Jurkat, Clone E6-1 (cell line): ENCODE results near the gene CNTNAP3B. TPM values are rescaled to one million over a fixed set of nuclear protein-coding genes. Genes with fewer than 3 reads are reported as not detected.
"Not testable (repeated sequence)": the region's sequence is repeated elsewhere in the genome, so short reads cannot be mapped to it uniquely, and the experiment has no call there.

ENCODE experiments used
- DNase-seq: peaks from one replicate; pipeline ENCODE4 v3.0.0-alpha.2; 2011; ENCODE audit warnings: low read depth, low spot score
- H3K4me3 ChIP-seq: 2 replicates; pipeline ENCODE4 v1.5.1; 2011; ENCODE audit warnings: mild to moderate bottlenecking, low read length, control low read depth, moderate library complexity
- polyA plus RNA-seq: library from polyadenylated mRNA; unstranded; fragments of >200 nt; gene quantifications from one replicate; pipeline ENCODE4 v1.2.1, GENCODE V29; 2012; ENCODE audit warnings: missing spikeins; ENCODE audit not compliant: insufficient read length, insufficient read depth

Gene CNTNAP3B
- not detected for polyA plus RNA-seq

- DNase-seq, H3K4me3 ChIP-seq: not testable (repeated sequence)
Measured at GRCh38 chr9:42129073-42129729, at the start of gene CNTNAP3B. Gene CNTNAP3B (minus strand): TSS chr9:42129426. CDS start chr9:42129094, 332 bp downstream.

DNA sequence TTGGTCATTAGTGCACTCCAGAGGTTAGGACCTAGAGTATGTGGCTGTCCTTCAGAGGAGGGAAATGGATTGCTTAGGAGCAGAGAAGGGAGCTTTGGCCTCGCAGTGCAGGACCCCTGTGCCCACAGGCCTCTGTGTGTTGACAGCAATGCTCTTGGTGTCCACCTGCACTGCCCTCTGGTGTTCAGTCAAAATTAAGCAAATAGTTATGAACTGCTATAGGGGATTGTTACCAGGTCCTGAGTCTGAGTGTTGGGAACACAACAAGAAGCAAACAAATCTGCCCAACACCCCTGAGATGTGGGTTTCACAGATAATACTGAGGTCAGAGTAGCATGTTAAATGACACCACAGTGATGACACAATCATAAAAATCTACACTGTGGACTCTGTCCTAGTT, 31.1 kb upstream of the CNTNAP3B start:
- H3K4me3 ChIP-seq, DNase-seq: not testable (repeated sequence)

DNA sequence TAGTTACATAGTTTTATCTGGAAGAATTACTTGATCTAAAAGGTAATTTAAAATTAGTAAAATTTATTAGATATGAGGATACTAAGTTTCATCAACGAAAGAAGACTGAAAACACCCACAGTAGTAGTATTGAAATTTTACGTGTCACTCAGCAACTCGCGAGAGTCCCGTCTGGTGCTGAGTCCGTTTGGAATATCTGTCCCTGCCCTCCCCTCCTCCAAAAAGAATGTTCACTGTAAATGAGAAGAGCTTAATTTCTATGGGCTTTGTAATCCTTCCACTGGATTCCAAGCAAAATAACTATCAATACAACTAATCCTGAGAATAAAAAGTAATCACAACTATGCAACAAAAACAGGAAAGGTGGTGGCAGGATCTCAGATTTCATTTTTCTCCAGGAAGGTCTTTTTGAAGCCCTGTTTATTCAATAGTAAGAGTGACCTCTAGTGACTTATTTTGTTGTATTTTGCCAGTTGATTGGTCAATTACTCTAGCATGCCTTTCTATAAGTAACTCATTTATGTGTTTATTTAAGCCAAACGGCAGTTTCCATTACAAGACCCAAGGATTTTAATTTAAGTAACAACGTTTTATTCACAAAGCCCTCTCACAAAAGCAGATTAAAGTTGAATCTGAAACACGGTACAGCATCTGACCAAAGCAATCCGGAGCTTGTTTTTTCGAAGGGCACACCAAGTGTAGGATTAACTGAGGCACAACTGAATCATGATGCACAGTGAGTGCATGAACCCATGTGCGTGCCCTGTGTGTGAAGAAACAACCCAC, 2.0 kb downstream of the CNTNAP3B start:
- not testable (repeated sequence) for H3K4me3 ChIP-seq, DNase-seq

GRCh38 chr9:42121007-42121406, 8.2 kb downstream of the CNTNAP3B start:
- DNase-seq, result not testable (repeated sequence)

DNA sequence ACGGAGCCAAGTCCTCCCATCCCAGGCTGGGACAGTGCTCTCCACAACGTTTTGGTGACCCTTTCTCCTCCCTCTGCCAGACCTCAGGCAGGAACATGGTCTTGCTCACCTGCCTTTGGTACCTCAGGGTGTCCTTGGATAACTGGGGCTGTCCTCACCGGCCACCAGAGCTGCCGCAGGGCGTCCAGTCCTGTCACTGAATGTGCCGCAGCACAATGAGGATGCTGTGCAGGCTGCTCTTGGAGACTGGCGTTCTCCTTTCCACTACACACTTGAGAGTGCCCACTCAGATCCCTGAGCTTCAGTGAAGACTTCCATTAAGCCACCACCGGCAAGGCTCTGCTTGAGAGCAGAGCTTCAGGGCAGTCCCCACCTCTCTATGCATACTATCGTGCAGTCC, 33.3 kb downstream of the CNTNAP3B start:
- DNase-seq, H3K4me3 ChIP-seq: not testable (repeated sequence)

More at GRCh38 chr9:42121007-42121406, 8.2 kb downstream of the CNTNAP3B start:
- H3K4me3 ChIP-seq, result not testable (repeated sequence)

DNA sequence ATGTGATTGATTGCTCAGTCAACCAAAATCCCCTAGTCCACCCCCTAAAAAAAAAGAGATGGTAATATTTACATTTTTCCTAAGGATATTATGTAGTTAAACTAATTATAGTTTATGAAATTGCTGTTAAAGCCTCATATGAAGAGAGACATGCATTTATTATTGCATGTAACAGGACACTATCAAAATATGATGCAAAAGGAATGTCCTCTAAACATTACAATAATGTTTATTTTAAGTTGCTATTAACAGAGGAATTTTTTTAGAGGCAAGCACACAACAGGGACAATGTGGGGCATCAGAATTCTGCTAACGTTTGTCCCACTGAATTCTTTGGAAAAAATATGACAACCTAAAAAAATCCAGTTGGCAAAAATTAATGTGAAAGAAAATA, 44.7 kb downstream of the CNTNAP3B start:
- not testable (repeated sequence) for DNase-seq

DNA sequence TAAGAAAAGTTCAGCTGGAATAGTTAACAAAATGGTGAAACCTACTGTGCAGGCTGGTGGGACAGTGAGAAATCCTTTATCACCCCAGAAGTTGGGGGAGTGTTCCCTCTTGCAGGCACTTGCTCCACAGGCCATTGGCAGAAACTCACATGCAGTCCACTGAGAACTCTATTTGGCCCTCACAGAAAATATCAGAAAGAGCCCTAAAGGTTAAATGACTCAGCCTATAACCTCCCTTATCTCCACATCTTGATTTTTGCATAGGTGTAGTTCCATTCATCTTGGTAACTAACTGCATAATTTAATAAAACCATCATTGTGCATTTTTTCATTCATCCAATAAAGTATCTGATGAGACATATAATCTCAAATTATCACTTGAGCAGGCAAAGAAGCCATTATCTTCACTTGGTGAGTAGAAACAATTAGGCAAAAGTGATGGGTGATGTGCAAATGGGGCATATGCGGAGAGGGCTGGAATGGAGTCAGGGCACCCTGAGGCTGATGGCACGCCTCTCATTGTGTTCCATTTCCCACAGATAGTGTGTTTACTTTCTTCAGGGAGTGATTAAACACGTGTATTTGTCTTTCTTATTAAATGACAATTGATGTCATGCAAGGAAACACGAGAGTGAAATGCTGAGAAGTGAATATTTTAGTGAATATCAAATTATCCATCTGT, 45.2 kb downstream of the CNTNAP3B start:
- H3K4me3 ChIP-seq, DNase-seq: not testable (repeated sequence)

More for the DNA sequence above, 44.7 kb downstream of the CNTNAP3B start:
- H3K4me3 ChIP-seq, result not testable (repeated sequence)

- not testable (repeated sequence) for H3K4me3 ChIP-seq, DNase-seq
Measured at GRCh38 chr9:42080376-42080775, 48.9 kb downstream of the CNTNAP3B start.

- DNase-seq, H3K4me3 ChIP-seq: not testable (repeated sequence)
Measured at GRCh38 chr9:42074868-42075267, 54.4 kb downstream of the CNTNAP3B start.

DNA sequence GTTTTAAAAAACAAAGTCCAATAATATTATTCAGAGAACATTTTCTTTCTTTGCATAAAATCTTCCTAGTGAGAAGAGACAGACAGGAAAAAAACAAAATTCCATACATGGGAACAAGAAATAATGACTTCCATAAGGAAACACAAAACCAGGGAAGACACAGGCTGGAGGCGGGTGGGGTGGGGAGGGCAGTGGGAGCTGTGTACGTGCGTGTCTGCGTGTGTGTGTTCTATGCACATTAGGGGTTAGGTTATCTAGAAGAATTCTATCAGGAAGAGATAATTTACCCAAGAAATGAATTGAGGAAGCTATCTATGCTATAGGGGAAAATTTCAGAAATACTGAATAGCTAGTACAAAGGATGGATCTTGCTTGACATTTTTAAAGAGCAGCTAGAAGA, 58.2 kb downstream of the CNTNAP3B start:
- H3K4me3 ChIP-seq, DNase-seq: not testable (repeated sequence)

DNA sequence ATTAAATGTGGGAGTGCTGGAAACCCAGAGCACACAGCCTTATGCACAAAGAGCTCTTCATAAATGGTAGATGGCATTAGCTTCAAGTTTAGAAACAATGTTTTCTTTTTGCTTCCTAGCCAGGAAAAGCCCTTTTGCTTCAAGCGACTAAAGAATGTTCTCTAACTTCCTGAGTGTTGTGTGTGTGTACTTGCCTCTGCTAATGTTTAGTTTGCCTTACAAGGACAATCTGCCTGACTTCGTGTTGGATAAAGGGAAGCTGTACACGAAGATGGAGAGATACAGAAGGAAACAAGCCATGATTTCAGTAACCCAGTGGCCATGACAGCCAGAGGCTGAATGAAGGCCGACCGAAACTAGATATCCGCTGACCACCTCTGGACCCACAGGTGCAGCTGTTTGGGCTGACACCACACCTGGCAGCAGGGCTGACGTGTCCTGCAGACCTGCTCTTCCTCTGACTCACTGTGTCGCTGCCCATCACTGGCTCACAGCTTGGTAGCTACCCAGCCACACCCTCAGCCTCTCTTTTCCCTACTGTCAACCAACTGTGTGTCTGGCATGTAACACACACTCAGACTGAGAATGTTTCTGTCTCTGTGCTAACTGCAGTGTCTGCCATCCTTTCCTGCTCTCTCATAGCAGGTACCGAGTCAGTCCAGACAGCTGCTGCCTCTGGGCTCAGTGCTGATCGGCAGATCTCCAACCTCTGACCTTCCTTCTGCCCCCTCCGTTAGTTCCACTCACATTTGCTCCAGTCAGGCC, 59.0 kb downstream of the CNTNAP3B start:
- DNase-seq, H3K4me3 ChIP-seq: not testable (repeated sequence)

DNA sequence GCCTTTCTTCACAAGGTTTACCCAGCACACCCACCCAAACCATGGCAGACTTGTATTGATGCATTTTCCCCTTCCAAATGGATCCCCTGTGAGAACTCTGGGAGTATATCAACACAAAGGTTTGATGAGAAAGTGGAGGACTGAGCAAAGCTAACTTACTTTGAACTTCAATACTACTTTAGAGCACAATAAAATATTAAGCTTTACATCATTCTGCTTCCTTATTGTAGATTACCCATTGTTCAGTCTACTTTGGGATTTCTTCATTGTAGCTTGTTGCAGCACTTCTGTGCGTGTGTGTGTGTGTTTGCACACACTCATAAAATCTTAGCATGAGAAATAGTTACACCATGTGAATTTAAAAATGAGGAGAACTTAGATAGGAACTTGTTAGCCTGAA, 75.4 kb downstream of the CNTNAP3B start:
- DNase-seq, H3K4me3 ChIP-seq: not testable (repeated sequence)

DNA sequence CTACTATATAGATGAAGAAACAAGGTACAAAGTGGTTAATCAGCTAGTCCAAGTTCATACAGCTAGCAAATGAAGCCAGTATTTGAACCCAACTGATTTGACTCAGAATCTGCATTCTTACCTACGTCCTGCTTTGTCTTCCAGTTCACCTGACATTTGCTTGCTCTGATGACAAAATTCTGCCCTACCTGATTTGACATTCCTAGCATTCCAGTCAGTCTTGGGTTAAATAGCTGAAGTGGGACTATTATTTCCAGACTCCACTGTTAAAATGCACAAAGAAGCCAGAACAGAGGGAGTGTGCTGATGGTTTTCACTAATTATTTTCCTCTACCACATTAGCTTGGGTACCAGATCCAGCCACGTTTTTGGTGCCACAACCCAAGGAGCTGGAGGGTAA, 78.5 kb downstream of the CNTNAP3B start:
- DNase-seq, H3K4me3 ChIP-seq: not testable (repeated sequence)

- not testable (repeated sequence) for DNase-seq, H3K4me3 ChIP-seq
Measured at GRCh38 chr9:42044422-42045010, 84.7 kb downstream of the CNTNAP3B start.

GRCh38 chr9:42033541-42033940, 95.7 kb downstream of the CNTNAP3B start:
- not testable (repeated sequence) for DNase-seq, H3K4me3 ChIP-seq

DNA sequence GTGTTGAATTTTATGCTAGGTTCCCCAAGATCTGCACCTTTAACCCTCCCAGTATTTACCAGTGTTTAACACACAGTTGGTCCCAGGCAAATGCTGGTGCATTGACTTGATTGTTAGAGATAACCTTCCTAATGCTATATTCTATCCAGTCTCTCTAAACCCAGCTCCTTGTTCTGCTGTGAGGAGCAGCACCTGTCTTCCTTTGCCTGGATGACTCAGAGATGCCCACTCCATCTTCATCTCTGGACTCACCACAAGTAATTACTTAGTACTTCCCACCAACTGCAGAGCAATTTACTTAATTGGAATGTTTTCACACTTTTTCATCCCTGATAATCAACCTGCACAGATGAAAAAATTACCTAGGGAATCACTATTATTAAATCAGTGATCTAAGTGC, 108.6 kb downstream of the CNTNAP3B start:
- H3K4me3 ChIP-seq, result not testable (repeated sequence)

DNA sequence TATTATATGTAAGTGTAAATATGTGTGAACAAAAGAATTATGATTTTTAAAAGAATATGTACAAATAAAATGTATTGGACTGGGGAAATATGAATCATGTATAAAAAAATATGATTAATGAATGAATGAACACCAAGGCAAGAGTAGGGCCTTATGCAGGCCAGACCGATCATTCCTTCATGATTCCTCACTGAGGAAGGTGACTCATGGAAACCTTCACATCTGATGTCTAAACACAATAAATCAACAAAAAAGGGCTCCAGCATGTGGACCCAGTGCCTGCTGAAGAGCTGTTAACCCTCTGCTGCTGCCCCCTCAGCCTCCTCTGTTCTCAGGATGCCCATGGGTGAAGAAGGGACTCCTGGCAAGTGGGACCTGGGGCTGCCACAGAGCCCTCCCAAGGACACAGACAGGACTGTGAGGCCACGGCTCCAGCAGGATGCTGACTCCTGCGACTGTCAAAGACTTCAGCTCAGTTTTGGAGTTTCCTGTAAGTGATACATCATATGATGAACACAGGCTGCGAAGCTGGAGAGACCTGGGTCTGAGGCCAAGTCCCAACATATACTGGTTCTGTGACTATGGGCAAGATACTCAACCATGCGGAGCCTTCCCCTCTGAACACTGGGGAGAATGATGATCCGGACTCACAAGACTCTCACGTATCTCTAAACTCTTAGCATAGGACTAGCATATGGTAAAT, 110.9 kb downstream of the CNTNAP3B start:
- DNase-seq, H3K4me3 ChIP-seq: not testable (repeated sequence)

More for the DNA sequence above, 108.6 kb downstream of the CNTNAP3B start:
- not testable (repeated sequence) for DNase-seq

GRCh38 chr9:42014317-42014716, 114.9 kb downstream of the CNTNAP3B start:
- not testable (repeated sequence) for DNase-seq, H3K4me3 ChIP-seq
